ENCODE measurements around the gene LAMC2. TPM values are rescaled to one million over a fixed set of nuclear protein-coding genes. Genes with fewer than 3 reads are reported as not detected.

LAMC2 gene
- total RNA-seq, 2 experiments from 2014 or later: not detected

GRCh38 chr1:183293876-183294275 lies 107.8 kb downstream of the LAMC2 start:
- POLR2A ChIA-PET: no interaction called here
- CTCF ChIA-PET: interaction anchor here (0.9 to 1.6 kb wide), 2 partner anchors 12 to 13 kb away, joined by 4 to 7 read pairs; no protein-coding TSS in a partner anchor
- intact Hi-C loops (cut with micrococcal nuclease): no loop called here
- H3K27ac Mint-ChIP-seq: no peak overlapping the region
- H3K9me3 Mint-ChIP-seq: no peaks in the 10 kb centered on the region
- no peak for TF ChIP-seq CTCF (IDR thresholded peaks at IDR 0.05)
- no peak overlapping the region for H3K4me3 Mint-ChIP-seq
- ATAC-seq: no peak
- DNase-seq: no peak
- H3K36me3 Mint-ChIP-seq (ENCODE audit: low read depth): no peaks in the 10 kb centered on the region
- H3K27me3 Mint-ChIP-seq: peaks cover 6% of the 10 kb centered on the region
- no peaks in the 10 kb centered on the region for H3K4me1 Mint-ChIP-seq (ENCODE audit: low read depth)

Other genes starting within 250 kb of the LAMC2 start
- not detected for gene SHCBP1L, start 233.1 kb upstream of the LAMC2 start, total RNA-seq
- gene LAMC1, start 162.8 kb upstream of the LAMC2 start, total RNA-seq: under 1 TPM; 0.22 to 0.23 TPM
- not detected for gene NMNAT2, start 232.1 kb downstream of the LAMC2 start, total RNA-seq